HG02840 (cell line): Measurements from ENCODE around the gene TMEM181.
"Not testable (repeated sequence)": the region's sequence is repeated elsewhere in the genome, so short reads cannot be mapped to it uniquely, and the experiment has no call there.

ENCODE experiments used
- ATAC-seq: cut with Tn5 transposase; IDR thresholded peaks from one replicate; pipeline ENCODE4 v1.9.1; 2021; ENCODE audit warnings: mild to moderate bottlenecking, moderate library complexity, moderate number of reproducible peaks; ENCODE audit not compliant: unreplicated experiment, low FRiP score

The TMEM181 gene

DNA sequence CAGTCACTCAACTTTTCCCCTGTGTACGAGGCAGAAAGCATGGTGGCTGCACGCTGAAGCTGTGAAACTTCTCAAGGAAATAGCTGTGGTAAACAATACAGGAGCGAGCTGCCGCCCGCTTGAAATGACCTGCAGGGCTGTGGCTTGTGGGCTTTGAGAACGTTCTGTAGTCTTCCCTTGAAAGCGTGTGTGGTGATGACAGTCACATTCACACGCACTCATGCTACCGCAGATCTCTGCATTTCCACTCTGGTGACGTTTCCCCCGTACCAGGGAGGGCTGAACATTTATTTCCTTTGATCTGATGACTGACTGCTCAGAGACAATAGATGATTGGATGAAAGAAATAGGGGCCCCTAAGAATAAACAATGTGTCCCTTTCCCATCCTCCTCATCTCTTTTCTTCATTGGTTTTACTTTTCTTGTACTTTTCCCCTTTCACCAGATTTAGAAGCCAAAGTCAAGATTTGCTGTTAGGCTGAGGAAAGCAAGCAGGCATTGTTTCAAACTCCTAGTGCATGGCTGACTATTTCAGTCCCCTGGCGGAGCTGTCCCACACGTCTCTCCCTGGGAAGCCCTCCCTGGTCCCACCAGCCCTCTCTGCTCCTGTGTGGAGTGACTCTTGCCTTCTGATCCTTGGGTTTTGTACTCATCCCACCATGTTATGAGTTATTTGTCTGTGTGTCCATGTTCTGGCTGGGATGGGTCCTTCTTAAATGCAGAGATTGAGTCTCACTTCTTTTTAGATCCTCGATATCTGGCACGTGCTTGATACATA, 93.9 kb downstream of the TMEM181 start:
- ATAC-seq = peak; percentile 31

DNA sequence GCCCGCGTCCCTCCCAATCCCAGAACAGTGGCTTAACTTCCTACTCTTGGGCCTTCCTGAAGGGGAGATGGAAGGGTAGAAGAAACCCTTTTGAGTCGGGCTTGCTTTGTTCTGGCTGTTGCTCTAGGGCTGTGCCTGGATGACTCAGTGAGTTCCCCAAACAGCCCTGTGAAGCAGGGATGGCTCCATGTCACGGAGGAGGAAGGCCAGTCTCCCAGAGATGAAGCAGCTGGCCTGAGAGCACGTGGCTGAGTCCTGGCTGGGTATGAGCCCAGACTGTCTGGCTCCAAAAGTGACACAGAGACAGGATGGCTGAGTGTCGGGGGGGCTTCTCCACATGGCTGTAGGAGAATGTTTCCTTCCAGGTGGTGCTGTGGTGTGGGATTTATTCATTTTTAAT, 94.6 kb downstream of the TMEM181 start:
- no peak for ATAC-seq

DNA sequence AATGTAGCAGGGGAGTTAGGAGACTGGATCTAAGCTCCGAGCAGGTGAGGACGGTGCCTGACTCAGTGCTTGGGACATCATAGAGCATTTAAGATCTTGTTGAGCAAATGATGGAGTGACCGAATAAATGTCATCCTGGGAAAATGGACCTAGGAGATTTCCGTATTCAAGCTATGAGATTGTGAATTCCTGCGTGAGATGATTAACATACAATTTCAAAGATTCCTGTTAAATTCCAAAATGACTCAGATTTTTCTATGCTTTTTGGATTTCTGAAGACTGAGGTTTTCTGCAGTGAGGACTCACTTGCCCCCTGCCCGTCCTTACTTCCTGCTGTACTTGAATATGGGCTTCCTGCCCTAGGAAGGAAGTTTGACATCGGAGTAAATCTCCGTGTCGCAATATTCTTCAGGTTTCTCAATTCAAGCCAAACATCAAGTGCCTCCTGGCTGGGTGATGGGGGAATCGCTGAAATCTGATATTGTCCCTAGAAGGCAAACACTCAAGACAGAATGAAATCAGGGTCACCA, 95.1 kb downstream of the TMEM181 start:
- ATAC-seq = no peak

DNA sequence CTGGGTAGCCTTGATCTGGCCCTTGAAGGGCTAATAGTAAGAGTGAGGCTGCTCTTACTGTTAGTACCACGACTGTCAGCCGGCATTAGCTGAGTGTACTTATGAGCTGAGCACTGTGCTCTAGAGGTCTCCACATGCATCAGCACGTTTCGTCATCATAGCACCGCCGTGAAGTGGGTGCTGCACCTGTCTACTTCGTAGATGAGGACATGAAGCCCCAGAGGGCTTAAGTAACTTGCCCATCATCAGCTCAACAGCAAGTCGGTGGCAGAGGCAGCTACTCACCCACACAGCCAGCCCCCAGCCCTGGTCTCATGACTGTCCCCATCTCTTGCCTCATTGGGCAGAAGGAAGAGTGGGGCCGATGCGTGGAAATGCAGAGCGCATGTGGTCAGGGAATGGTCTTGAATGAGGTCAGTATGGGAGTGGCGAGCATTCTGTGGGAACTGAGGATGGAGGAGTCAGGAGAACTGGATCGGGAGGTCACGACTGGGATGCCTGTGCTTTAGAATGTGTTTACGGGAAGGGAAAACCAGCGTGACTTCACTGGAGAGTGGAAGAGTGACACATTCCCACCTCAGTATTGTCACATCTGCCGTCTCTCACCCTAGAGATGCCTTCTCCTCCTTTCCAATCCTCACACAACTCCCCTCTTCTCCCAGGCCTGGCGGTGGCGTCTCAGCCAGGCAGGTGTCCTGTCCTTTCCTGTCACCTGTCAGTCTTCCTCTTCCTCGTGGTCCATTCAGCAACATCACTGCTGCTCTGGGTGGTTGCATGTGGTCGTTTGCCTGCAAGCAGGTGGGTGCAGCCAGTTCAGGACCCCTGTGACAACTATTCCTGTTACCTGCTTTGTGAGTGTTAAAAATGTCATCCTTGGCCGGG, 95.9 kb downstream of the TMEM181 start:
- ATAC-seq = no peak

DNA sequence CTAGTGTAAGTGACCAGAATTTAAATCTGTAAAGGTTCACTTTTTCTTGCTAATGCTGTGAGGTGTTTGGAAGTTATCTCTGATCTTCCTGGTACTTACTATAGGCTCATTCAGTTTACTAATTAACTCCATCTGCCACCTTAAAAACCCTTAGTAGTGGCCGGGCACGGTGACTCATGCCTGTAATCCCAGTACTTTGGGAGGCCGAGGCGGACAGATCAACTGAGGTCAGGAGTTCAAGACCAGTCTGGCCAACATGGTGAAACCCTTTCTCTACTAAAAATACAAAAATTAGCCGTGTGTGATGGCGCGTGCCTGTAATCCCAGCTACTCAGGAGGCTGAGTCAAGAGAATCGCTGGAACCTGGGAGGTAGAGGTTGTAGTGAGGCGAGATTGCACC, 97.1 kb downstream of the TMEM181 start:
- not testable (repeated sequence) for ATAC-seq

DNA sequence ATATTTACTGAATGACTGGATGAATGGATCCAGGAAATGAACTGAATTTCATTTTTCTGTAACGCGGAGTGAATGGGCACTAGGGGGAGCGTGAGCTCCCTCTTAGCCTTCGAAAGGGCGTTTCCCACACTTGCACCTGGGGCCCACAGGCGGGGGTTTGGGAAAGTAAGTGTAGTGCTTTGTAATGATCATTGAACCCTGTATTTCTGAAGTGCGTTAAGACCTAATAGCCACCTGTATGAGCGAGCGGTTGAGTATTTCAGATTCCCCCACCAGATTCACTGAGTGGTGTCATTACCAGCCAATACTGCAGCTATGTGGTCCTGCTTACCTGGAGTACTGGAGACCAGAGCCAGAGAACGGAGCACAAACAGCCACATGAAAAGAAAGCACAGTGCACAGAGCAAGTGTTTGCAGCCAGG, 100.5 kb downstream of the TMEM181 start:
- ATAC-seq = peak; percentile 54

DNA sequence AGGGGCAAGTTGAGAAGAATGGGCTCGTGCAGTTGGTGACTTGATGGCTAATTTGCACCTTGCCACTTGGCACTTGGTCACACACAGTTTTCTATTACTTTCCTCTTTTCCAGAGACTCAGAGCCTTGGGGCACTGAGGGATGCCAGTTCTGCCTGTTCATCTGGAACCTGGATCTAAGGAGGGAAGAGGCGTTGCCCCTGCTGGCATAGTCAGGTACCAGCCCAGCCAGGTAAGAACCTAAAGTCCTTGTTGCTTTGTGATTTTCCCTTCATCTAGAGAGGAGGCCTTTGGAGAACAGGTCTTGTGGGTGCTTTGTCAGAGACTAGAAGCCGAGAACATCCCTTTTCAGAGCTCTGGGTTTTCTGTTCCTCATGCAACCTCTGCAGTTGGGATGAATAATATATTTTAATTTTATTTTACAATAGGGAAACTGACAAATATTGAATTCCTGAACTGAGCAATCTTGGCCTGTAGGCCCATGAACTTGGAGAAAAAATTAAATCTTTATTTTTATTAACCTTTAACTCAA, 101.3 kb downstream of the TMEM181 start:
- no peak for ATAC-seq

DNA sequence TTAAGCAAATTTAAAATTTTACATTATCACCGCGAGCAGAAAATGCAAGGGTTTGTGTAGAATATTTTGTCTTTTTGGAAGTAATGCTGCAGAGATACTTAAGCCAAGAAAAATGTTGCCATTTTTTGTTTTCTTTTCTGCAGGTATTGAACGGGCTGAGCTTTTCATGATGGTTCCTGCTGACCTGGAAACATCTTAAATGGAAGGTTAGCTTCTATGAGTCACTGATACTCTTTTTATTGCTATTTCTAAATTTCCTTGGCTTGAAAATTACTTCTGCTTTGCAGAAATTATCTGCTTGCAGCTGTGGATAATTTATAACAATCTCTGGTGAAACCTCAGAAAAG, 102.7 kb downstream of the TMEM181 start:
- ATAC-seq = no peak

DNA sequence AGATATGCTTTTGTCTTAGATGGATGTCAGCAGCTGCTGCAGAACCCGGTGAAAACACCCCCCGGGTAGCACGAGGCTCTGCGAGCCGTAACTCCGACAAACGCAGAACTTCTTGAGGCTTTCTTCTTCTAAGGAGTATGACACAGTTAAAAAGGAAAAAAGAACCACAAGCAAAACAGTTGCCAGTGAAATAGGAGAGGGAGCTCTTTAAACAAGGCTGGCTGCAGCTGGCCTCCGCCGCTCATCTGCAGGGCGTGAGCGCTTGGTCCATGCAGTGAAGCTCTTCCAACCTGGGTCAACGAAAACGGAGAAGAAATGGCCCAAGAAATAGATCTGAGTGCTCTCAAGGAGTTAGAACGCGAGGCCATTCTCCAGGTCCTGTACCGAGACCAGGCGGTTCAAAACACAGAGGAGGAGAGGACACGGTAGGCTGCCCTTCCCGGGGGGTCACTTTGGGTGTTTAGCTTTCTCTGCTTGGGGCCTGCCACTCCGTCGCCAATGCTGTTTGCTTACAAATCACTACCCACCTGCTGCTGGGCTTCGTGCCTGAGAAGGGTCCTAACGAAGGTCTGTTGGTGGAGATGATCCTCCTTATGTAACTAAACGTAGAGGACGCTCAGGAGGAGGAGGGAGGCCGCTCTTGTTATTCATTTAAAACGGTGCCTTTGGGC, 103.2 kb downstream of the TMEM181 start:
- ATAC-seq = no peak

DNA sequence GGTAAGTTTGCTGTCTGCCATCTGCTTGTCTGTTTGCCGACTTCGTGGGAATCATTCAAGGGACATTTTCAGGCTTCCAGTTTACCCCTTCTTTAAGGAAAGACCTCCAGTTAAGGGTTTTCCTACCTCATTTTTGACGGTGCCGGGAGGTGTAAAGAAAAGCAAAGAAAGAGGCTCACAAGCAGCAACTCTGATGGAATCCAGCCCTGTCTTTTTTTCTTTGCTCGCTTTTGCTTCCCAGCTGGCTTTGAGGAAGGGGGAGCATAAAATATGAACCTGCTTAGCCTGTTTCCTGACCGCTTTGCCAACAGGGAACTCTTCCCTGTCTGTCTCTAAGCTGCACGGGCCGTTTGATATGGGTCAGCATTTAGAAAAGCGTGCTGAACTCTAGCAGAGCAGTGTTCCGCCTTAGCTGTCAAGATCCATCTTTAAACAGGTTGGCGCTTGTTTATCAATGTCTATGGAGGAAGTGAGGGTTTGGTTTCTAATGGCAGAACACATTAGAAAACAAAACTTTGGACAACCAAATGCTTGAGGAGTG, 103.8 kb downstream of the TMEM181 start:
- no peak for ATAC-seq

DNA sequence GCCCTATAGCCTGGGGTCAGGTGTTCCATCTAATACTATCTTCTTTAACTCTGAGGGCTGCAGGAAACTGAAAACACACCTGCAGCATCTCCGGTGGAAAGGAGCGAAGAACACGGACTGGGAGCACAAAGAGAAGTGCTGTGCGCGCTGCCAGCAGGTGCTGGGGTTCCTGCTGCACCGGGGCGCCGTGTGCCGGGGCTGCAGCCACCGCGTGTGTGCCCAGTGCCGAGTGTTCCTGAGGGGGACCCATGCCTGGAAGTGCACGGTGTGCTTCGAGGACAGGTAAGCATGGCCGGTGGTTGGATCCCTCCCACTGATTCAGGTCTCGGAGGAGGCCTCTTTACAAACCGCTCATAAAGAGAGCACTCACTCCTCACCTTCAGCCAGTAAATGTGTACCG, 105.4 kb downstream of the TMEM181 start:
- ATAC-seq = no peak

DNA sequence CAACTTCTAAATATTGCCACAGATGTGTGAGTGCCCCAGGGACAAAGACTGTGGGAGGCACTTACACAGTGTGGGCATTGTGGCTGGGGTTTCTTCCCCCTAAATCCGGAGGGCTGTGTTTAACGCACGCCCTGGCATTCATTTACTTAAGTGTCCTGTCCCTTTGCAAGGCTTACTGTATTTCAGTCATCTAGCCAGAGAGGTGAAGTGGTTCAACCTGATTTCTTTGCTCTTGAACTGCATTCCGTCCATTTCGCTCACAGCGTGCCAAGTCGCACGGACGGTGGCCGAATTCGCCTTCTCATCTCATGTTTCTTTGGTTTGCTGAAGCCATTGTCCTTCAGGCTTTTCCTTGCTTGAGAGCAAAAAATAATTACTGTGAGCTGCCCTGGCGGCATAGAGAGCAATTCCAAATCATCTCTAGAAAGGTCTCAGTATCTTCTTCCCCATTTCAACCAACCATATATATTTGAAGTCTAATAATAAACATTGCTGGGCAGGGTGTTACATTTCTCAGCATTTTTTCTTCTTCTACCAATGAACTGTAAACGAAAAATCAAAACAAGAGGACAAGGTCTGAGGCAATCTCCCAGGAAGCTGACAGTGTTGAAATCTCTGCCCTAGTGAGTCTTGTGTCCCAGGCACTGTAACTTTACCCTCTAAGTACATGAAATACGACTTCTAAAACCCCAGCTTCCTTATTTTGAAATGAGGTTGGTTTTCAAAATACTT, 106.9 kb downstream of the TMEM181 start:
- no peak for ATAC-seq

DNA sequence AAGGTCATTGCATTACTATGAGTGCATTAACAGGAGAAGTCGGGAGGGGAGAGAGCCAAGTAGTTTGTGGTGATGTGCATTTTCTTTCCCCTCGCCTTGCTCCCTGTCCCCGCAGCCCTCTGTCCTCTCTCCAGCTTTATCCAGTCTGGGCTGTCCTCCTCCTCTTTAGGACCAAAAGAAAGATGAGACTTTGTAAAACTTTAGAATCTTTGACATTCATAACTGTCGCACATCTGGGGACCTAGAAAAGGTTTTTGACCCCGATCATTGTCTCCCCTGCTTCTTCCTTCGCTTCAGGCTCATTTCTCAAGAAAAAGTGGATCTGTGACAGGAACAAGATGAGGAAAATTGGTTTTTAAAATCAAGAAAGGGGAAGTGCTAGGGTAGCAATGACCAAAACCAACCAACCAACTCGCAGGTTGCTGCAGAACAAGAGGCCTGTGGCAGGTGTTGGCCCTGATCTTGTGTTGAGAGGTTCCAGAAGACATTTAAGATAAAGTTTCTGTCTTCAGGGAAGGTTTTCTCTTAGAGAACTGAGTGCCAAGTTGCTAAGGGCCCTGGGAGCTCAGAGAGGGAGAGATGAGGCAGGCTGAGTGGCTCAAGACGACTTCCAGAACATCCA, 107.6 kb downstream of the TMEM181 start:
- ATAC-seq = no peak

DNA sequence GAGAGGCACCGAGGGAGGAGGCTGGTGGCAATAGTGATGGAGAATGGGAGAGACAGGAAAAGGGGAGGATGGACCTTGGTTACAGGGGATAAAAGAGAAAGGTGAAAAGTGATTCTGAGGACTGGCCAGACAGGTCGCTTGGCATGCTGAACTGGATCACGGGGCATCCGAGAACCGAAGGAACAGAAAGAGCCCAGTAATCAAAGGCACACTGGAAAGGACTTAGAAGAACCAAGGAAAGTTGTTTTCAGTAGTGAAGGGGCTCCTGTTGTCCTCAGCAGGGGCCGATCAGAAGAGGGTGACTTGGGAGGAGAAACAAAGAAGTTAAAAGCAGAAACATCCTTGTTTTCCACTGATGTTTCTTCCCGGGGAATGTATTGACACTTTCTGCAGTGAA, 108.8 kb downstream of the TMEM181 start:
- ATAC-seq = no peak

DNA sequence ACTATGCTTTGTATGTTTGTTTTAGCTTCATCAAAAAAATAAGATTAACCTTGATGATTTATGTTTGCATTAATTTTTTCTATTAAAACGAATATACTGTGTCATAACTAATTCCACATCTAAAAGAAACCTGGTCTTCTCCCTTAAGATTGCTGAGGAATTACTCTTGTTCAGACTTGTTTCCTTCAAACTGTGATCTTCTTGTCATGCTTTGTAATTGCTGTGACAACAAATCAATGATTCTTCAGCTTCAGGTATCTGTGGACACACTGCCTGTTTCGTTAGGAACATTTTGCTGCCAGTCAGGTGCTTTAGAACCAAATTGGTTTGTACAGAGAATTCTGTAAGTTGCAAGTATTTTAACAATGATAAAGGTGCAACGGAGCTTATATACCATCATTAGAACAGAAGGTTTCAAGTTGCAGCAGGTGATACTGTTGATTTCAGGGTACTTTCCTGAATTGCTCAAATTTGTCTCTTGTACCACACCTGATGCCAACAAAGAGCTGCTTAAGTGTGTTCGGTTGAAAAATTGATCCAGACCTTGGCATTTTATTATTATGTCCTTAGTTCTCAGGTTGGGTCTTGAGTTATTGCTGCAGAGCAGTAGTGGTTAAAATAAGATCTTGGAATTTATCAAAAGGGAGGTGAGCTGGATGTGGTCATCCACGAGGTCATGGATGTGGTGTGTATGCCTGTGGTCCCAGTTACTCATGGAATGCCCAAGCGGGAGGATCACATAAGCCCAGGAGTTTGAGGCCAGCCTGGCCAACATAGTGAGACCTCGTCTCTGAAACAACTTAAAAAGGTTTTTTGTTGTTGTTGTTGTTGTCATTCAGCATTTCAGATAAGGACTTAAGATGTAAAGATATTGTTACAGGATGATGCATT, 109.5 kb downstream of the TMEM181 start:
- no peak for ATAC-seq

DNA sequence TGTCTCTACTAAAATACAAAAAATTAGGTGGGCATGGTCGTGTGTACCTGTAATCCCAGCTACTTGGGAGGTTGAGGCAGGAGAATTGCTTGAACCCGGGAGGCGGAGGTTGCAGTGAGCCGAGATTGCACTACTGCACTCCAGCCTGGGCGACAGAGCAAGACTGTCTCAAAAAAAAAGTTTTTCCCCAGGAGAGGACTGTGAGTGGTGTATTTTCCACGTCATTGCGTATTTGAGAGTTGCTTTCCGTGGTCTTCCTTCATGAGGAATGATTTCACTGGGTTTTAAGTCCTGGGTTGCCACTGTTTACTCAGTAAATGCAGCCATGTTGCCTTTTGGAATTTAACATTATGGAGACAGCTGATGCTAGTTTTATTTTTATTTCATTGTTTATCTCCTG, 112.2 kb downstream of the TMEM181 start:
- not testable (repeated sequence) for ATAC-seq

DNA sequence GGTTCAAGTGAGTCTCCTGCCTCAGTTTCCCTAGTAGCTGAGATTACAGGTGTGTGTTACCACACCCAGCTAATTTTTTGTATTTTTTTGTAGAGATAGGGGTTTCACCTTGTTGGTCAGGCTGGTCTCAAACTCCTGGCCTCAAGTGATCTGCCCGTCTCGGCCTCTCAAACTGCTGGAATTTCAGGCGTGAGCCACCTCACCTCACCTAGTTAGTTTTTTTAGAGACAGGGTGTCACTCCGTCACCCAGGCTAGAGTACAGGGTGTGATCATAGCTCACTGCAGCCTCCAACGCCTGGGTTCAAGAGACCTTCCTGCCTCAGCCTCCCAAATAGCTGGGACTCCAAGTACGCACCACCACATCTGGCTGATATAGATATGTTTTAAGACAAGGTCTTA, 112.8 kb downstream of the TMEM181 start:
- ATAC-seq = no peak

DNA sequence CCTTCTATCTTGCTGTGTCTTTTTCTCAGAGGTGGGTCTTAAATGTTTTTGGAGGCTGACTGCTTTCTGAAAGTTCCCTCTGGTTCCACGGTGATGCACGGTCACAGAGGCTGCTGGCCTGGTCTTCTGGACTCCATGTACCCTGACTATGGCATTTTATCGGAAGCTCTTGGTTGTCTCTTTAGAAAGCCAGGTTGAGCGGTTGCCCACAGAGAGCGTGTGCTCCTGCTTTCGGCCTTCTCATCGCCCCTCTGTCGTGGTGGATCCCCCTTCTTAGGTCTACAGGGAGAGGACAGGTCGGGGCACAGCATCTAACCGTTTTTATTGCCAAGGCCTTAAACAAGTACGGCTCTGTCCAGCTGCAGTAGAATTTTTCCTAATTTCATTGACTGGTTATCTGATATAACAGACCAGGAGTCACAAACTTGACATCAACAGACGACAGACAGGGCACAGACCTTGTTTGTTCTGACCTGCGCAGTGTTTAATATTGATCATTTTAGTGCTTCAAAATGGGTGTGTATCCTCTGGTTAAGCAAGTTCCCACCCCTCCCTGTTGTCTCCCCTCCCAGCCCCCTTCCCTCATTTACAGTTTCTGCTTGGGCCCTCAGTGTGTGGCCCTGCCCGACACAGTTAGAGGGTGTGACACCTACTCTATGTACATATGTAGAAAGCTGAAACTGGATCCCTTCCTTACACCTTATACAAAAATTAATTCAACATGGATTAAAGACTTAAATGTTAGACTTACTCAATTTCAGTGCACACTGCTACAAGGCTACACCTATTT, 114.6 kb downstream of the TMEM181 start:
- no peak for ATAC-seq
